NT2/D1 (cell line): ENCODE measurements around the gene CRAMP1.

ENCODE experiments used
- SUZ12 ChIP-seq: IDR thresholded peaks from 2 replicates; pipeline ENCODE4 v1.6.1; 2011; ENCODE audit not compliant: insufficient read length, insufficient read depth; ENCODE audit errors: extremely low read depth
- YY1 ChIP-seq: IDR thresholded peaks from 2 replicates; pipeline ENCODE4 v1.6.1; 2011; ENCODE audit not compliant: insufficient read length, insufficient read depth
- ZNF274 ChIP-seq: IDR thresholded peaks from 2 replicates; pipeline ENCODE4 v1.6.1; 2011; ENCODE audit warnings: mild to moderate bottlenecking, low read depth, low read length

GRCh38 chr16:1670866-1671265 is 58.7 kb downstream of the CRAMP1 start:
- no peak for TF ChIP-seq YY1
- no peak for TF ChIP-seq ZNF274
- TF ChIP-seq SUZ12, result no peak
